Immature natural killer cell (primary cell): ENCODE data around the gene BACE2. TPM values are rescaled to one million over a fixed set of nuclear protein-coding genes. Genes with fewer than 3 reads are reported as not detected.

Source experiments
- DNase-seq, 3 donors: peaks; one replicate each; pipeline ENCODE4 v3.0.0; 2022; ENCODE audit warnings: mixed read lengths in 1 of 3
- H3K27ac Mint-ChIP-seq, 6 donors: one replicate each; pipeline ENCODE4 v1.8.0; 2020; ENCODE audit warnings: mixed read lengths in 6 of 6, mild to moderate bottlenecking in 5 of 6, inconsistent platforms in 4 of 6, moderate library complexity in 3 of 6
- H3K27me3 Mint-ChIP-seq, 3 donors: one replicate each; pipeline ENCODE4 v1.8.0; 2020 to 2021; ENCODE audit warnings: low read depth in 3 of 3, mild to moderate bottlenecking in 3 of 3, mixed read lengths in 3 of 3, moderate library complexity in 3 of 3, inconsistent platforms in 1 of 3
- H3K36me3 Mint-ChIP-seq, 3 donors: one replicate each; pipeline ENCODE4 v1.8.0; 2020; ENCODE audit warnings: mixed read lengths in 3 of 3, inconsistent platforms in 2 of 3, mild to moderate bottlenecking in 2 of 3
- H3K4me1 Mint-ChIP-seq, 2 donors: one replicate each; pipeline ENCODE4 v1.8.0; 2020; ENCODE audit warnings: inconsistent platforms in 2 of 2, mild to moderate bottlenecking in 2 of 2, mixed read lengths in 2 of 2, moderate library complexity in 1 of 2
- H3K4me3 Mint-ChIP-seq, 5 donors: one replicate each; pipeline ENCODE4 v1.8.0; 2020; ENCODE audit warnings: mild to moderate bottlenecking in 5 of 5, mixed read lengths in 5 of 5, inconsistent platforms in 3 of 5, moderate library complexity in 3 of 5
- H3K9me3 Mint-ChIP-seq, 6 donors: one replicate each; pipeline ENCODE4 v1.8.0; 2020; ENCODE audit warnings: mild to moderate bottlenecking in 6 of 6, mixed read lengths in 6 of 6, inconsistent platforms in 4 of 6, moderate library complexity in 3 of 6
- polyA plus RNA-seq, 3 donors: library from polyadenylated mRNA; unstranded; fragments of 300-500 nt; fragmentation: Illumina TruSeq; gene quantifications; one replicate each; pipeline ENCODE4 v1.2.3, GENCODE V29; 2021

Gene BACE2
- polyA plus RNA-seq: 1 to 10 TPM in 1 of 3 donors, under 1 TPM in 1, not detected in 1; 0.82 to 2.1 TPM

DNA sequence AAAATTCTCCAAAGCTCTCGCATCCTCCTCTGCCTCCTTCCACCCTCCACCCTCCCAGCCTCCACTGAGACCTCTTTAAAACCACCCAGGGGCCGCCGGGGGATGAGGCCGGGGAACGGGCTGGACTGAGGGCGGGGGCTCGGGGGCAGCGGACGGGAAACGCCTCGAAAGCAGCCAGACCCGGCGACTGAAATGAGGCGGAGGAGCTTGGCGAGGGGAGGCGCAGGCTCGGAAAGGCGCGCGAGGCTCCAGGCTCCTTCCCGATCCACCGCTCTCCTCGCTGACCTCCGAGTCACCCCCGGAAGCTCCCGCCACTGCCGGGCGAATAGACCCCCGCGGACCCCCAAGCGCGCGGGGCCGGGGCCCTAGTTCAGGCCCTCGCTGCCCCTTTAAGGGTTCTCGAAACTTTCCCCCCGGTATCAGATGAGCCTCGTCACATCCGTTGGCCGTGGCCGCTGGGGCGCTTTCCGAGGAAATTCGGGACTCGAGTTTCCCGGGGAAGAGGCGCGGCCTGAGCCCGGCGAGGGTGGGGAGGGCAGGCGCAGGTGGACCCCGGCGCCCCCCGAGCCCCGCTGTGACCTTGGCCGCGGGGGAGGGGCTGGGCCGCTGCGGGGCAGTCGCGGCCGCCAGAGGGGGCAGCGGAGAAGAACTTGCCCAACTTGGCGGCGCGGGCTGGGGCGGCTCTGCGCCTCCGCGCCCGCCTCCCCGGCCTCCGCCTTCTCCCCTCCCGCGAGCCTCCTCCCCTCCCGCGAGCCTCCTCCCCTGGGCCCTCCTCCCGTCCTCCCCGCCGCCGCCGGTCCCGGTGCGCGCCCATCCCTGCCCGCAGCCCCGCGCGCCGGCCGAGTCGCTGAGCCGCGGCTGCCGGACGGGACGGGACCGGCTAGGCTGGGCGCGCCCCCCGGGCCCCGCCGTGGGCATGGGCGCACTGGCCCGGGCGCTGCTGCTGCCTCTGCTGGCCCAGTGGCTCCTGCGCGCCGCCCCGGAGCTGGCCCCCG, at the start of gene BACE2:
Gene BACE2 (plus strand): TSS at position 813 of the 995 bp plus-strand sequence. CDS start 104 bp downstream, at position 917.
- Mint-ChIP-seq H3K4me1 (peaks cover 7 to 17% of the 10 kb centered on the region in 2 donors), H3K9me3 (no peaks in the 10 kb centered on the region), H3K36me3 (peaks cover 0 to 4% (median 0%) of the 10 kb centered on the region in 3 donors), H3K27me3 (peaks cover 6 to 13% (median 8%) of the 10 kb centered on the region in 3 donors), H3K27ac (no peak within 1 kb of the TSS), H3K4me3 (peak within 1 kb of the TSS; percentile 48 to 76 (median 73))
- DNase-seq: peak in 2 of 3 donors; percentile 8 to 42

DNA sequence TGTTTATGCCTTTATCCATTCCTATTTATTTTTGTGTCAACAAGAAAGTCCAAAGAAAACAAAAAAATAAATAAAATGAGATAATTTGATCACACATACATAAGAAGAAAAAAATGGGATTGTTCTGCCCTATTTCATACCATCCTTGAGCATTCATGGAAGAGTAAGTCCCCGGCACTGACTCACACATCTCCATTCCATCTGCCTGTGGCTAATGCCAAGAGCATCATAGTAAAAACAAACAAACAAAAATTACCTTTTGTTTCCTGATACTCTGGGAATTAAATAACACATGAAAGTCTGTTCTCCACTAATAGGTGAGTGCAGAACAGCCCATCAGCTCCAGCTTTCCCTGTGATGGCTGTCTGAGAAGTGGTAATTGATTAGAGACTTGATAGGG, 48.1 kb upstream of the BACE2 start:
- H3K27ac Mint-ChIP-seq: no peak overlapping the region
- DNase-seq: no peak
- H3K9me3 Mint-ChIP-seq: peaks cover 0 to under 1% (median 0%) of the 10 kb centered on the region in 6 donors
- no peak overlapping the region for H3K4me3 Mint-ChIP-seq
- no peaks in the 10 kb centered on the region for H3K36me3 Mint-ChIP-seq
- no peaks in the 10 kb centered on the region for H3K4me1 Mint-ChIP-seq
- peaks cover 0 to 2% (median 1%) of the 10 kb centered on the region in 3 donors for H3K27me3 Mint-ChIP-seq

DNA sequence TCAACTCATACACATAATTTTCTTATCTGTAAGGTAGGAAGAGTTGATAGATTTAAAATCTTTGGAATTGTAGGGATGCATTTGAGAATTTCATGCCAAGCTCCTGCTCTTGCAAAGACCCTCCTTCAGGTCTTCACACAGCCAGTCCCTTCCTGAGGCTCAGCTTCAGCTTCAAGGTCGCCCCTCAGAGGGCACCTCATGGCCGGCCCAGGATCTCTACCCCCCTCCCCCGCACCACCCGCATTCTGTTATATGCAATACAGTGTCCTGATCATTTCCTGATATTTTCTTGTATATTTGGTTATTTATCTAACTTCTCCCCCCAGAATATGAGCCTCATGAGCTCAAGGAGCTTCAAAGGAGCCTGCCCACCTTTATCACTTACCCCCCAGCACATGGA, 47.0 kb upstream of the BACE2 start:
- H3K9me3 Mint-ChIP-seq: no peaks in the 10 kb centered on the region
- H3K27me3 Mint-ChIP-seq: peaks cover 0 to 2% (median 0%) of the 10 kb centered on the region in 3 donors
- H3K4me1 Mint-ChIP-seq: no peaks in the 10 kb centered on the region
- H3K4me3 Mint-ChIP-seq: no peak overlapping the region
- no peak for DNase-seq
- no peaks in the 10 kb centered on the region for H3K36me3 Mint-ChIP-seq
- no peak overlapping the region for H3K27ac Mint-ChIP-seq

DNA sequence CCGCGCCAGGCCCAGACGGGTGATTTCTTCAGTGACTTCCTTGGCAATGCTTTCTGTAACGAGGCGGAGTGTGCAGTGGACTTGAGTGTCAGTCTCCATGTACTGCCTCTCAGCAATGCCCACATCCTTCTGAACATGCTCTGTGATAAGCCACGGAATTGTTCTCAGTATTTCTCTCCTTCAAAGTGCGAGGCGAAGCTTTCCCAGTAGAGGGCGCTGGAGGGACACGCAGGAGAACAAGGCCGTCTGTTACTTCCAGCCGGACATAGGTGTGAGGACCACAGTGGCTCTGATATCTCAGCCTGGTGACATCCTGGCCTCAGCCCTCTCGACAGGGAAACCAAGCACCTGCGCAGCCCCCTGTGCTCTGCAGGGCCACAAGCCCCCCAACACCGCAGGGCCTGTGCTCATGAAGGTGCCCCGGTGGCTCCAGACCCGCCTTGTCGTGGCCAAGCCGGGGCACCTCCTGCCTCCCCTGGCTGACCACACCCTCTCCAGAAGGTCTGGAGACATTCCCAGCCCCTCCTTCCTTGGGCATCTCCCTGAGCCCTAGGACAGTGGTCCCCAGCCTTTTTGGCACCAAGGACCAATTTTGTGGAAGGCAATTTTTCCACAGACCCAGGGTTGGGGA, 46.1 kb upstream of the BACE2 start:
- peak in 2 of 3 donors; percentile 10 to 24 for DNase-seq
- H3K9me3 Mint-ChIP-seq: no peaks in the 10 kb centered on the region
- H3K4me3 Mint-ChIP-seq: no peak overlapping the region
- peaks cover 0 to 2% (median 0%) of the 10 kb centered on the region in 3 donors for H3K27me3 Mint-ChIP-seq
- H3K4me1 Mint-ChIP-seq: no peaks in the 10 kb centered on the region
- no peaks in the 10 kb centered on the region for H3K36me3 Mint-ChIP-seq
- no peak overlapping the region for H3K27ac Mint-ChIP-seq

GRCh38 chr21:41124641-41125201, 43.2 kb upstream of the BACE2 start:
- peaks cover 0 to 3% (median 0%) of the 10 kb centered on the region in 6 donors for H3K9me3 Mint-ChIP-seq
- H3K4me1 Mint-ChIP-seq: no peaks in the 10 kb centered on the region
- DNase-seq: no peak
- no peak overlapping the region for H3K4me3 Mint-ChIP-seq
- H3K27ac Mint-ChIP-seq: no peak overlapping the region
- peaks cover 0 to 4% (median 0%) of the 10 kb centered on the region in 3 donors for H3K27me3 Mint-ChIP-seq
- peaks cover 0 to 3% (median 0%) of the 10 kb centered on the region in 3 donors for H3K36me3 Mint-ChIP-seq

DNA sequence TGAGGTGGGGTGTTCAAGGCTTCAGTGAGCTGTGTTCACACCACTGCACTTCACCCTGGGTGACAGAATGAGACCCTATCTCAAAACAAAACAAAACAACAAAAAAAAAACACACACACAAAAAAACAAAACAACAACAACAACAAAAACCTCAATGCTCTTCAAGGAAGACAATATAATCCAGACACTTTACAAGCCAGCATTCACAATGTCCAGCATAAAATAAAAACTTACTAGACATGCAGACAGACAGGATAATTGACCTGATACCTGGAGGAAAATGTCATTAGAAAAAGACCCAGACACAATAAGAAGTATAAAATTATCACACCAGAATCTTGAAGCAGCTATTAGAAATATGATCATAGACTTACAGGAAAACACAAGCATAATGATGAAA, 39.0 kb upstream of the BACE2 start:
- H3K27me3 Mint-ChIP-seq: peaks cover 0 to 9% (median 2%) of the 10 kb centered on the region in 3 donors
- no peak overlapping the region for H3K4me3 Mint-ChIP-seq
- peaks cover 0 to 3% (median 0%) of the 10 kb centered on the region in 6 donors for H3K9me3 Mint-ChIP-seq
- H3K36me3 Mint-ChIP-seq: peaks cover 0 to 3% (median 0%) of the 10 kb centered on the region in 3 donors
- no peak overlapping the region for H3K27ac Mint-ChIP-seq
- H3K4me1 Mint-ChIP-seq: no peaks in the 10 kb centered on the region
- no peak for DNase-seq

- no peak overlapping the region for H3K4me3 Mint-ChIP-seq
- peaks cover 0 to 9% (median 2%) of the 10 kb centered on the region in 3 donors for H3K27me3 Mint-ChIP-seq
- no peak for DNase-seq
- H3K4me1 Mint-ChIP-seq: no peaks in the 10 kb centered on the region
- H3K9me3 Mint-ChIP-seq: peaks cover 0 to 3% (median 0%) of the 10 kb centered on the region in 6 donors
- H3K36me3 Mint-ChIP-seq: peaks cover 0 to 3% (median 0%) of the 10 kb centered on the region in 3 donors
- no peak overlapping the region for H3K27ac Mint-ChIP-seq
Measured at GRCh38 chr21:41130883-41131282, 37.1 kb upstream of the BACE2 start.

- Mint-ChIP-seq H3K27ac (no peak overlapping the region), H3K4me1 (no peaks in the 10 kb centered on the region), H3K4me3 (no peak overlapping the region), H3K36me3 (peaks cover 0 to 3% (median 0%) of the 10 kb centered on the region in 3 donors), H3K27me3 (peaks cover 0 to 5% (median 2%) of the 10 kb centered on the region in 3 donors), H3K9me3 (peaks cover 0 to 2% (median 0%) of the 10 kb centered on the region in 6 donors)
- no peak for DNase-seq
Measured at GRCh38 chr21:41133874-41134522, 34.0 kb upstream of the BACE2 start.

DNA sequence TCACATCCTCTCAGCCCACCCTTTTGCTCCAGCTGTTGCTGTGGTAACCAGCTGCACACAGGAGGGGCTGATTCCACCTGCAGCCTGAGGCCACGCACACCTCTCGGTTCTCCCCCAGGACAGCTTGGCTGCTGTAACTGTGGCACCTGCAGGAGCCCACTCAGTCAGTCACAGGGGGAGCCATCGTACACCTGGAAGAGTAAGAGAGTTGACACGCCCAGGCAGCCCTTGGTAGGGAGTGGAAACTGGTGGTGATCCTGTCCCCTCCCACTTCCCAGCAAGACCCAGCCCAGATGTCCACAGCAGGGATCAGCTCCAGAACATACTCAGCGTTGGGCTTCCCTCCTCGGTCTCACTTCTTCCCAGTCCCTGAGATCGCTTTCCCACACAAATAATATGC, 32.2 kb upstream of the BACE2 start:
- H3K27ac Mint-ChIP-seq: no peak overlapping the region
- no peak for DNase-seq
- H3K4me3 Mint-ChIP-seq: no peak overlapping the region
- H3K9me3 Mint-ChIP-seq: no peaks in the 10 kb centered on the region
- no peaks in the 10 kb centered on the region for H3K4me1 Mint-ChIP-seq
- peaks cover 0 to 5% (median 2%) of the 10 kb centered on the region in 3 donors for H3K27me3 Mint-ChIP-seq
- H3K36me3 Mint-ChIP-seq: no peaks in the 10 kb centered on the region

- Mint-ChIP-seq H3K36me3 (no peaks in the 10 kb centered on the region), H3K4me1 (no peaks in the 10 kb centered on the region), H3K27me3 (peaks cover 0 to 5% (median 2%) of the 10 kb centered on the region in 3 donors), H3K9me3 (no peaks in the 10 kb centered on the region), H3K27ac (no peak overlapping the region), H3K4me3 (no peak overlapping the region)
- no peak for DNase-seq
Measured at GRCh38 chr21:41136286-41136685, 31.7 kb upstream of the BACE2 start.

DNA sequence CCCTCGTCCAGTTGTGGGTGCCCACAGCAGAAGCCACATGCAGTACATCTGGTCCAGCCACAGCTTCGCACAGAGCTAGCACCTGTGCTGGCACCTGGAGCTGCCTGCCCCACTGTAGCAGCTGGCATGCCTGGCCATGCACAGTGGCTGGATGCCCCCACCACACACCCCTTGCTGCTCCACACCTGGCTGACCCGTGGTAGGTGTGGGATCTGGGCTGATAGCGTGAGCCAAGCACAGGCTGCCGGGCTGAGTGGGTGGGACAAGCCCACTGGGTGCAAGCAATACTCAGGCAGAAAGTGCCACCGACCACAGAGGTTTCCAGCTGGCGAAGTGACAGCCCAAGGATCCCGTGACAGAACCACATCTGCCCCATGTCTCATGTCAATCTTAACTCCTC, 30.6 kb upstream of the BACE2 start:
- peaks cover 0 to 3% (median 2%) of the 10 kb centered on the region in 3 donors for H3K27me3 Mint-ChIP-seq
- H3K4me3 Mint-ChIP-seq: no peak overlapping the region
- no peaks in the 10 kb centered on the region for H3K4me1 Mint-ChIP-seq
- H3K9me3 Mint-ChIP-seq: no peaks in the 10 kb centered on the region
- no peaks in the 10 kb centered on the region for H3K36me3 Mint-ChIP-seq
- no peak overlapping the region for H3K27ac Mint-ChIP-seq
- no peak for DNase-seq

DNA sequence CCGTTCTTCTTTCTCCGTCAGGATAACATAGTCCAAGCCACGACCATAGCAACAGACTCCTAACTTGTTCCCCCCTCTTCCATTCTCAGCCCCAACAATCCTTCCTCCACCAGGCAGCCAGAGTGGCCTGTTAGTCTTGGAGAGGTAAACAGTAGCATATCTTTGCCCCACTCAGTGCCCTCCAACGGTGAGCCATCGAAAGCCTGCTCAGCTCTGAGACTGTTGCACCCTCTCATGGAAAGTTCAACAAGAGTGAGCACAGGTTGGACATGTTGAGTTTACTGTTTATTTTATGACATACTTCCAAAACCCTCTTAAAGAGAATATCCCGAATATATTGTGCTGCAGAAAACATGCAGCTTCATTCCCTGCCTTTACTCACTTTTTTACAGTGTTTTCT, 30.1 kb upstream of the BACE2 start:
- H3K4me3 Mint-ChIP-seq: no peak overlapping the region
- H3K27ac Mint-ChIP-seq: no peak overlapping the region
- H3K9me3 Mint-ChIP-seq: no peaks in the 10 kb centered on the region
- DNase-seq: no peak
- no peaks in the 10 kb centered on the region for H3K4me1 Mint-ChIP-seq
- H3K27me3 Mint-ChIP-seq: no peaks in the 10 kb centered on the region
- H3K36me3 Mint-ChIP-seq: no peaks in the 10 kb centered on the region

GRCh38 chr21:41138711-41139110, 29.2 kb upstream of the BACE2 start:
- no peak overlapping the region for H3K27ac Mint-ChIP-seq
- no peaks in the 10 kb centered on the region for H3K9me3 Mint-ChIP-seq
- no peaks in the 10 kb centered on the region for H3K36me3 Mint-ChIP-seq
- no peaks in the 10 kb centered on the region for H3K27me3 Mint-ChIP-seq
- H3K4me3 Mint-ChIP-seq: no peak overlapping the region
- no peaks in the 10 kb centered on the region for H3K4me1 Mint-ChIP-seq
- no peak for DNase-seq
